Esophagus squamous epithelium (tissue), 4 donors: ENCODE results near the gene MTRF1L.

Experiments
- CTCF ChIP-seq, 6 experiments: fragments of 450-650 bp in 4 of 6; fragments of 200-600 bp in 2 of 6; sonication (generic) in 2 of 6; IDR thresholded peaks; one replicate each; pipeline ENCODE4 v1.5.1; 2016 to 2019; ENCODE audit warnings: antibody characterized with exemption in 6 of 6, mild to moderate bottlenecking in 4 of 6, moderate library complexity in 4 of 6
- POLR2A ChIP-seq, 4 donors: fragments of 450-650 bp; IDR thresholded peaks; one replicate each; pipeline ENCODE4 v1.6.1; 2017; ENCODE audit warnings: antibody characterized with exemption in 4 of 4, mild to moderate bottlenecking in 4 of 4, moderate library complexity in 3 of 4

- no peak for TF ChIP-seq POLR2A (IDR thresholded peaks at IDR 0.05)
- TF ChIP-seq CTCF (IDR thresholded peaks at IDR 0.05), result no peak
These were observed 25.0 kb downstream of the MTRF1L start for GRCh38 chr6:152977556-152977955.
